Measurements from ENCODE around the gene PAIP2B.

DNA sequence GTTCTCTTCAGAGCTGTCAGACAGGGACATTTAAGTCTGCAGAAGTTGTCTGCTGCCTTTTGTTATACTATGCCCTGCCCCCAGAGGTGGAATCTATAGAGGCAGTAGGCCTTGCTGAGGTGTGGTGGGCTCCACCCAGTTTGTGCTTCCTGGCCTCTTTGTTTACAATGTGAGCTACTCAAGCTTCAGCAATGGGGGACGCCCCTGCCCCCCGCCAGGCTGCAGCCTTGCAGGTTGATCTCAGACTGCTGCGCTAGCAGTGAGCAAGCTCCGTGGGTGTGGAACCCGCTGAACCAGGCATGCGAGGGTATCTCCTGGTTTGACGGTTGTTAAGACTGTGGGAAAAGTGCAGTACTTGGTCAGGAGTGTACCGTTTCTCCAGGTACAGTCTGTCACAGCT is 24.0 kb upstream of the PAIP2B start:
- no peak for TF ChIP-seq EZH2 (IDR thresholded peaks at IDR 0.05; ENCODE audit: borderline replicate concordance, control insufficient read depth, low read depth, low read length)
- TF ChIP-seq YY1 (IDR thresholded peaks at IDR 0.05; ENCODE audit: low read depth, low read length) = no peak
- no peak for TF ChIP-seq SRF (IDR thresholded peaks at IDR 0.05; ENCODE audit: low read depth in 2 of 2, low read length in 2 of 2)
- TF ChIP-seq, protein P1, sequence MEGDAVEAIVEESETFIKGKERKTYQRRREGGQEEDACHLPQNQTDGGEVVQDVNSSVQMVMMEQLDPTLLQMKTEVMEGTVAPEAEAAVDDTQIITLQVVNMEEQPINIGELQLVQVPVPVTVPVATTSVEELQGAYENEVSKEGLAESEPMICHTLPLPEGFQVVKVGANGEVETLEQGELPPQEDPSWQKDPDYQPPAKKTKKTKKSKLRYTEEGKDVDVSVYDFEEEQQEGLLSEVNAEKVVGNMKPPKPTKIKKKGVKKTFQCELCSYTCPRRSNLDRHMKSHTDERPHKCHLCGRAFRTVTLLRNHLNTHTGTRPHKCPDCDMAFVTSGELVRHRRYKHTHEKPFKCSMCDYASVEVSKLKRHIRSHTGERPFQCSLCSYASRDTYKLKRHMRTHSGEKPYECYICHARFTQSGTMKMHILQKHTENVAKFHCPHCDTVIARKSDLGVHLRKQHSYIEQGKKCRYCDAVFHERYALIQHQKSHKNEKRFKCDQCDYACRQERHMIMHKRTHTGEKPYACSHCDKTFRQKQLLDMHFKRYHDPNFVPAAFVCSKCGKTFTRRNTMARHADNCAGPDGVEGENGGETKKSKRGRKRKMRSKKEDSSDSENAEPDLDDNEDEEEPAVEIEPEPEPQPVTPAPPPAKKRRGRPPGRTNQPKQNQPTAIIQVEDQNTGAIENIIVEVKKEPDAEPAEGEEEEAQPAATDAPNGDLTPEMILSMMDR (IDR thresholded peaks at IDR 0.05 in 2 of 3, conservative IDR thresholded peaks at IDR 0.05 in 1 of 3; ENCODE audit: control insufficient read depth in 2 of 3, extremely low read depth in 1 of 3, insufficient read depth in 1 of 3, low read depth in 3 of 3, low read length in 3 of 3) = no peak
- TF ChIP-seq, protein P2, sequence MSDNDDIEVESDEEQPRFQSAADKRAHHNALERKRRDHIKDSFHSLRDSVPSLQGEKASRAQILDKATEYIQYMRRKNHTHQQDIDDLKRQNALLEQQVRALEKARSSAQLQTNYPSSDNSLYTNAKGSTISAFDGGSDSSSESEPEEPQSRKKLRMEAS (IDR thresholded peaks at IDR 0.05; ENCODE audit: low read depth, low read length) = no peak
- no peak for TF ChIP-seq RB1 (IDR thresholded peaks at IDR 0.05; ENCODE audit: borderline replicate concordance)
- TF ChIP-seq SPI1 (IDR thresholded peaks at IDR 0.05; ENCODE audit: borderline replicate concordance, insufficient read depth, low read depth, low read length) = no peak
- TF ChIP-seq, protein P3, sequence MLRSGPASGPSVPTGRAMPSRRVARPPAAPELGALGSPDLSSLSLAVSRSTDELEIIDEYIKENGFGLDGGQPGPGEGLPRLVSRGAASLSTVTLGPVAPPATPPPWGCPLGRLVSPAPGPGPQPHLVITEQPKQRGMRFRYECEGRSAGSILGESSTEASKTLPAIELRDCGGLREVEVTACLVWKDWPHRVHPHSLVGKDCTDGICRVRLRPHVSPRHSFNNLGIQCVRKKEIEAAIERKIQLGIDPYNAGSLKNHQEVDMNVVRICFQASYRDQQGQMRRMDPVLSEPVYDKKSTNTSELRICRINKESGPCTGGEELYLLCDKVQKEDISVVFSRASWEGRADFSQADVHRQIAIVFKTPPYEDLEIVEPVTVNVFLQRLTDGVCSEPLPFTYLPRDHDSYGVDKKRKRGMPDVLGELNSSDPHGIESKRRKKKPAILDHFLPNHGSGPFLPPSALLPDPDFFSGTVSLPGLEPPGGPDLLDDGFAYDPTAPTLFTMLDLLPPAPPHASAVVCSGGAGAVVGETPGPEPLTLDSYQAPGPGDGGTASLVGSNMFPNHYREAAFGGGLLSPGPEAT (IDR thresholded peaks at IDR 0.05; ENCODE audit: low read depth) = no peak
- no peak for TF ChIP-seq CBX3 (IDR thresholded peaks at IDR 0.05; ENCODE audit: borderline replicate concordance, low read depth)
- TF ChIP-seq EP300 (IDR thresholded peaks at IDR 0.05; ENCODE audit: borderline replicate concordance in 1 of 2, control insufficient read depth in 1 of 2, low read depth in 2 of 2, low read length in 2 of 2) = no peak
- no peak for TF ChIP-seq POLR2AphosphoS5 (IDR thresholded peaks at IDR 0.05; ENCODE audit: low read length)
- TF ChIP-seq BMI1 (IDR thresholded peaks at IDR 0.05; ENCODE audit: borderline replicate concordance) = no peak
- TF ChIP-seq TAF1 (IDR thresholded peaks at IDR 0.05; ENCODE audit: borderline replicate concordance, low read depth, low read length) = no peak
- no peak for TF ChIP-seq RFX5 (IDR thresholded peaks at IDR 0.05; ENCODE audit: low read depth, low read length)
